DMS53 (cell line): ENCODE results near the gene MARCHF3.
"Not testable (repeated sequence)": the region's sequence is repeated elsewhere in the genome, so short reads cannot be mapped to it uniquely, and the experiment has no call there.

Source experiments
- DNase-seq: peaks from one replicate; lab custom pipeline; 2025; lab: John Stamatoyannopoulos, UW

The MARCHF3 gene

GRCh38 chr5:127030259-127031146 is at the start of gene MARCHF3:
Gene MARCHF3 (minus strand): TSS chr5:127030558. CDS start chr5:126918171, 112,387 bp downstream.
- DNase-seq: peak; percentile 98

GRCh38 chr5:127079994-127080491 is 49.7 kb upstream of the MARCHF3 start:
- no peak for DNase-seq

- no peak for DNase-seq
Measured at GRCh38 chr5:127077366-127077765, 47.0 kb upstream of the MARCHF3 start.

GRCh38 chr5:127076315-127077129 is 46.2 kb upstream of the MARCHF3 start:
- peak; percentile 9 for DNase-seq

GRCh38 chr5:127074466-127074865 is 44.1 kb upstream of the MARCHF3 start:
- no peak for DNase-seq

GRCh38 chr5:127072861-127073846 is 42.8 kb upstream of the MARCHF3 start, which contains the start of gene C5orf63:
Gene C5orf63 (minus strand): TSS chr5:127073502. CDS start chr5:127058995, 14,507 bp downstream.
- peak; percentile 89 for DNase-seq

- DNase-seq: no peak
Measured at GRCh38 chr5:127070243-127070642, 39.9 kb upstream of the MARCHF3 start.

- no peak for DNase-seq
Measured at GRCh38 chr5:127068493-127069214, 38.3 kb upstream of the MARCHF3 start.

GRCh38 chr5:127066721-127067120 is 36.4 kb upstream of the MARCHF3 start:
- no peak for DNase-seq

- no peak for DNase-seq
Measured at GRCh38 chr5:127064253-127064840, 34.0 kb upstream of the MARCHF3 start.

GRCh38 chr5:127063257-127063913 is 33.0 kb upstream of the MARCHF3 start:
- DNase-seq: no peak

- DNase-seq: no peak
Measured at GRCh38 chr5:127061956-127062355, 31.6 kb upstream of the MARCHF3 start.

- DNase-seq: no peak
Measured at GRCh38 chr5:127061537-127061936, 31.2 kb upstream of the MARCHF3 start.

- no peak for DNase-seq
Measured at GRCh38 chr5:127060470-127060985, 30.2 kb upstream of the MARCHF3 start.

- DNase-seq: no peak
Measured at GRCh38 chr5:127056896-127057295, 26.5 kb upstream of the MARCHF3 start.

- no peak for DNase-seq
Measured at GRCh38 chr5:127055880-127056653, 25.7 kb upstream of the MARCHF3 start.

GRCh38 chr5:127053551-127053950 is 23.2 kb upstream of the MARCHF3 start:
- not testable (repeated sequence) for DNase-seq

GRCh38 chr5:127053049-127053448 is 22.7 kb upstream of the MARCHF3 start:
- peak; percentile 61 for DNase-seq

GRCh38 chr5:127051591-127051990 is 21.2 kb upstream of the MARCHF3 start:
- DNase-seq: peak; percentile 20
